BLaER1 treated with 17β-estradiol and CSF1 and Interleukin-3, amounts not matched to agents 10 nM and 100 nM (cell line): ENCODE data around the gene CEPT1.

ENCODE experiments used
- H3K27ac ChIP-seq, 11 experiments: shearing (Covaris generic); formaldehyde crosslinking; 2 replicates each; pipeline ENCODE4 v1.8.1; 2022
- H3K27me3 ChIP-seq, 11 experiments: shearing (Covaris generic); formaldehyde crosslinking; 2 replicates each; pipeline ENCODE4 v1.8.1; 2022
- H3K36me3 ChIP-seq, 11 experiments: shearing (Covaris generic); formaldehyde crosslinking; 2 replicates each; pipeline ENCODE4 v1.8.1; 2022
- H3K4me1 ChIP-seq, 10 experiments: shearing (Covaris generic); formaldehyde crosslinking; 2 replicates each; pipeline ENCODE4 v1.8.1; 2022
- H3K4me2 ChIP-seq, 11 experiments: shearing (Covaris generic); formaldehyde crosslinking; 2 replicates each; pipeline ENCODE4 v1.8.1; 2022
- H3K4me3 ChIP-seq, 10 experiments: shearing (Covaris generic); formaldehyde crosslinking; 2 replicates each; pipeline ENCODE4 v1.8.1; 2022
- H3K9ac ChIP-seq, 11 experiments: shearing (Covaris generic); formaldehyde crosslinking; 2 replicates each; pipeline ENCODE4 v1.8.1; 2022
- H3K9me3 ChIP-seq, 11 experiments: shearing (Covaris generic); formaldehyde crosslinking; replicated peaks in 1 of 11; 2 replicates each; pipeline ENCODE4 v1.8.1; 2022
- H4K20me1 ChIP-seq, 11 experiments: shearing (Covaris generic); formaldehyde crosslinking; 2 replicates each; pipeline ENCODE4 v1.8.1; 2022
- Cebpa-rat ChIP-seq, 11 experiments: shearing (Covaris generic); IDR thresholded peaks; 2 replicates each; pipeline ENCODE4 v1.8.1; 2022

The CEPT1 gene

DNA sequence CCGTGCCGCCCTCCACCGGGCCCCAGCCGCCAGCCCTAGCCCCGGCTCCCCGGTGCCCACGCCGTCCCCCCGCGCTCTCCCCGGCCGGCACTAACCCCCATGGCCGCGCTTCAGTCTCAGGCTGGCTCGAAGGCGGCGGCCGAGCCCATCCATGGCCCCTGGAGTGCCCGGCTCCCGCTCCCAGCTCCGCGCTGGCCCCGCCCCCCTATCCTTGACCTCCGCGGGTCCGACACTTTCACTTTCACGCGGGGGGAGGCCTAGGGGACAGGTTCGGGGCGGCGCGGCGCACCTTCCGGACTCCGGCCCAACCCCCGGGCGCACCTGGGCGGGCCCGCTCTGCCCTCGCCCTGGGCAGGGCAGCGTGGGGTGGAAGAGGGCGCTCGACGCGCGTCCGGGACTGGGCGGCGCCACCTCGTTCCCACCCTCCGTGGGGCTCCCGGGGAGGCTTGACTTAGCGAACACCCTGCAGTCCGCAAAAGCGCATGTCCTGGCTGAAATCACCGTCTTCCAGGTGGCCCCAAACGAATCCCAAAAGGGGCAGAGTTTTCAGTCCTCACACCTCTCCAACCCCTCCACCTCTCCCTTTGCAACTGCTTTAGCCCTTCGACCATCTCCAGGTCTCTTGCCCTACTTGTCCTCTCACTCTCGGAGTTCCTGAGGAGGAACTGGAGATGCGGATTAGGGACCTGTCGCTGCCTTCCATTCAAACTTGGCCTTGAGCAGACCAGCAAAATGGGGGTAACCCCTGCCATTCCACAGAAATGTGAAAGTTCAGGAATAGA, 64.4 kb downstream of the CEPT1 start:
- no peaks in the 10 kb centered on the region for H4K20me1 ChIP-seq
- H3K4me3 ChIP-seq, result peak overlapping the region; percentile 57 to 76 (median 65)
- no peaks in the 10 kb centered on the region for H3K36me3 ChIP-seq
- peaks cover 75 to 93% (median 81%) of the 10 kb centered on the region in 10 experiments for H3K4me1 ChIP-seq
- H3K27ac ChIP-seq, result peak overlapping the region; percentile 94 to 99 (median 98)
- no peaks in the 10 kb centered on the region for H3K9me3 ChIP-seq
- peak overlapping the region; percentile 86 to 94 (median 91) for H3K9ac ChIP-seq
- no peaks in the 10 kb centered on the region for H3K27me3 ChIP-seq
- no peak for TF ChIP-seq Cebpa-rat (IDR thresholded peaks at IDR 0.05)
- H3K4me2 ChIP-seq, result peak overlapping the region; percentile 80 to 99 (median 97)

GRCh38 chr1:111204983-111205713, 65.1 kb downstream of the CEPT1 start:
- H3K9me3 ChIP-seq, result no peaks in the 10 kb centered on the region
- no peaks in the 10 kb centered on the region for H4K20me1 ChIP-seq
- no peaks in the 10 kb centered on the region for H3K36me3 ChIP-seq
- H3K27me3 ChIP-seq, result no peaks in the 10 kb centered on the region
- H3K9ac ChIP-seq, result peak overlapping the region in 10 of 11 experiments; percentile 89 to 94 (median 91); a peak in 17 of 22 replicates
- TF ChIP-seq Cebpa-rat (IDR thresholded peaks at IDR 0.05), result no peak
- H3K4me3 ChIP-seq, result peak overlapping the region in 9 of 10 experiments; percentile 57 to 76 (median 65); a peak in 11 of 20 replicates
- peaks cover 67 to 86% (median 74%) of the 10 kb centered on the region in 10 experiments for H3K4me1 ChIP-seq
- peak overlapping the region; percentile 80 to 99 (median 97) for H3K4me2 ChIP-seq
- H3K27ac ChIP-seq, result peak overlapping the region; percentile 94 to 99 (median 98); a peak in 21 of 22 replicates

- H3K4me2 ChIP-seq, result peak overlapping the region; percentile 80 to 99 (median 97)
Measured at GRCh38 chr1:111205714-111206050, 65.7 kb downstream of the CEPT1 start.

GRCh38 chr1:111208921-111209320, 68.9 kb downstream of the CEPT1 start:
- H3K9ac ChIP-seq, result no peak overlapping the region
- no peak overlapping the region for H3K27ac ChIP-seq
- no peak for TF ChIP-seq Cebpa-rat (IDR thresholded peaks at IDR 0.05)
- peaks cover 0 to 14% (median 0%) of the 10 kb centered on the region in 11 experiments; a peak in 4 of 22 replicates for H3K9me3 ChIP-seq
- peak overlapping the region in 2 of 11 experiments; percentile 27 to 34; a peak in 4 of 22 replicates for H3K4me2 ChIP-seq
- no peak overlapping the region for H3K4me3 ChIP-seq
- H3K27me3 ChIP-seq, result no peaks in the 10 kb centered on the region
- H4K20me1 ChIP-seq, result no peaks in the 10 kb centered on the region
- no peaks in the 10 kb centered on the region for H3K36me3 ChIP-seq
- peaks cover 48 to 75% (median 57%) of the 10 kb centered on the region in 10 experiments for H3K4me1 ChIP-seq

More at GRCh38 chr1:111205714-111206050, 65.7 kb downstream of the CEPT1 start:
- H4K20me1 ChIP-seq, result no peaks in the 10 kb centered on the region
- no peak for TF ChIP-seq Cebpa-rat (IDR thresholded peaks at IDR 0.05)
- peaks cover 62 to 81% (median 68%) of the 10 kb centered on the region in 10 experiments for H3K4me1 ChIP-seq
- H3K36me3 ChIP-seq, result no peaks in the 10 kb centered on the region
- no peaks in the 10 kb centered on the region for H3K9me3 ChIP-seq
- H3K4me3 ChIP-seq, result no peak overlapping the region
- H3K27me3 ChIP-seq, result no peaks in the 10 kb centered on the region
- H3K9ac ChIP-seq, result peak overlapping the region in 1 of 11 experiments; percentile 89; a peak in 3 of 22 replicates
- peak overlapping the region in 10 of 11 experiments; percentile 94 to 99 (median 98); a peak in 19 of 22 replicates for H3K27ac ChIP-seq

DNA sequence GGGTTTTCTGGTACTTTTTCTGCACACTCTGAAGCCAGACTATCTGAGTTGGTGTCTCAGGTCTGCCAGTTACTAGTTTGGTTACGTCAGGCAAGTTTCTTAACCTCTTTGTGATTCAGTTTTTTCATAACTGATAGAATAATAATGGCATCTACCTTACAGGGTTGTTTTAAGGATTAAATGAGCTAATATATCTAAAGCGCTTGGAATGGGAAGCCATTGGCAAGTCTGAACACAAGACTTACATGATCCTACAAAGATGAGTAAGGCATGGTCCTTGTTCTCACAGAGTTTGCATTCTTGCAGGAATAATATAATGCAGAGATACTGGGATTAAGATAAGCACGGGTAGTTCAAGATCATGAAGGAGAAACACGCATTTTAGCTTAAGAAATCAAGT, 69.6 kb downstream of the CEPT1 start:
- Histone ChIP-seq H3K4me3 (no peak overlapping the region), H4K20me1 (no peaks in the 10 kb centered on the region), H3K9ac (no peak overlapping the region), H3K36me3 (no peaks in the 10 kb centered on the region), H3K4me1 (peaks cover 48 to 76% (median 58%) of the 10 kb centered on the region in 10 experiments), H3K27me3 (no peaks in the 10 kb centered on the region), H3K27ac (no peak overlapping the region), H3K9me3 (peaks cover 0 to 14% (median 0%) of the 10 kb centered on the region in 11 experiments; a peak in 4 of 22 replicates), H3K4me2 (no peak overlapping the region)
- no peak for TF ChIP-seq Cebpa-rat (IDR thresholded peaks at IDR 0.05)

DNA sequence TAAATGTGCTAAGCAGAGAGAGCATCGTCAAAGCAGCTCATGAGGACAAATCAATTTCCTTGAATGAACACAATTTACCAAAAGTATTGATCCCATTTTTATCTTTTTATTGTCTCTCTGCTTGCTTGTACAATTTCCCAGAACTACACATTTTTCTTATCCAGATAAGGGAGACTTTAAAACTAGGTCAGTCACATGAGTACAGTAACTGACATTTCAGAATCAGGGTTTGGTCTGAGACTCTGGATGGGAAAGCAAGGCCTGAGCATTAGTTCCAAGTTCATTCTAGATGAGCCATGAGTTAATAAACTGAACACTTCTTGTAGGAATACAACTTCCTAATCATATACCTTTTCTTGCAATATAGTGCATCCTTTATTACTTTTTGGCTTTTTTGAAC, 71.9 kb downstream of the CEPT1 start:
- Histone ChIP-seq H3K9me3 (peaks cover 0 to 14% (median 0%) of the 10 kb centered on the region in 11 experiments; a peak in 4 of 22 replicates), H3K9ac (no peak overlapping the region), H3K27me3 (no peaks in the 10 kb centered on the region), H4K20me1 (no peaks in the 10 kb centered on the region), H3K27ac (no peak overlapping the region), H3K36me3 (no peaks in the 10 kb centered on the region), H3K4me3 (no peak overlapping the region), H3K4me1 (peaks cover 48 to 76% (median 59%) of the 10 kb centered on the region in 10 experiments), H3K4me2 (peak overlapping the region in 2 of 11 experiments; percentile 84 to 89; a peak in 2 of 22 replicates)
- TF ChIP-seq Cebpa-rat (IDR thresholded peaks at IDR 0.05), result no peak

DNA sequence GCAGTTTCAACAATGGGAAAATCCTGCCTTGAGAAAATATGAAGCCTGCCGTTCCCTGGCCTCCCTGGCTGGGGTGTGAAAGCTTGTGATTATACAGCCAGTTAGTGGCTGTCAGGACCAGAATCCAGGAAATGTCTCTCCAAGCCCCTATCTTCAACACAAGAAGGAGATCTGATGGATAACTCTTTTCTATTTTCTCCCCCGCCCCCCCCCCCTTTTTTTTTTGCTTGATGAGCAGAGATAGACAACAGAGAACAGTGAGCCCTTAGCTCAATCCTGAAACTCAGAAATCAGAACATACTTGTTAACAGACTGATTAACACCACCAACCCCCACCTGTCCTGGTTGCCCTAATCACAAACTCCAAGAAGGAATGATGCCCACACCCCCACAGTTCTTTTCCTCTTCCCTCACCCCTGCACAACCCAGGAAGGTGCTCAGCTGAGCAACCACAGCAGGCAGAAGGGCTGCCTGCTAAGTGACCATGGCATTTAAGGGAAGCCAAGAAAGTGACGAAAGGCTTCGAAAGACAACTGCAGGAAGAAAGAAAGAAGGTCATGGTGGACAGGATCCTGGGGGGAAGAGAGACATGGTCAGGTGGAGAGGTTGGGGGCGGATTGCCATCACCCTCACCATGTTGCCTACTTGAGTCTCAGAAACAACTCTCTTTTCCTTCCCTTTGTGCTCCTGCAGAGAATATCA, 72.8 kb downstream of the CEPT1 start:
- H3K9ac ChIP-seq, result peak overlapping the region in 1 of 11 experiments; percentile 4; a peak in 2 of 22 replicates
- H3K9me3 ChIP-seq, result peaks cover 0 to 14% (median 0%) of the 10 kb centered on the region in 11 experiments; a peak in 4 of 22 replicates
- no peaks in the 10 kb centered on the region for H4K20me1 ChIP-seq
- H3K36me3 ChIP-seq, result no peaks in the 10 kb centered on the region
- no peak overlapping the region for H3K4me3 ChIP-seq
- H3K27ac ChIP-seq, result peak overlapping the region in 10 of 11 experiments; percentile 7 to 87 (median 82); a peak in 18 of 22 replicates
- H3K4me1 ChIP-seq, result peaks cover 54 to 76% (median 64%) of the 10 kb centered on the region in 10 experiments
- no peak for TF ChIP-seq Cebpa-rat (IDR thresholded peaks at IDR 0.05)
- H3K27me3 ChIP-seq, result no peaks in the 10 kb centered on the region
- H3K4me2 ChIP-seq, result peak overlapping the region; percentile 73 to 93 (median 82)

GRCh38 chr1:111213412-111213811, 73.4 kb downstream of the CEPT1 start:
- H4K20me1 ChIP-seq, result no peaks in the 10 kb centered on the region
- H3K36me3 ChIP-seq, result no peaks in the 10 kb centered on the region
- H3K27ac ChIP-seq, result peak overlapping the region in 9 of 11 experiments; percentile 80 to 87 (median 83); a peak in 18 of 22 replicates
- TF ChIP-seq Cebpa-rat (IDR thresholded peaks at IDR 0.05), result no peak
- peak overlapping the region; percentile 73 to 93 (median 82) for H3K4me2 ChIP-seq
- peaks cover 59 to 77% (median 63%) of the 10 kb centered on the region in 10 experiments for H3K4me1 ChIP-seq
- H3K4me3 ChIP-seq, result no peak overlapping the region
- peak overlapping the region in 5 of 11 experiments; percentile 69 to 76 (median 72); a peak in 4 of 22 replicates for H3K9ac ChIP-seq
- no peaks in the 10 kb centered on the region for H3K27me3 ChIP-seq
- peaks cover 0 to 14% (median 0%) of the 10 kb centered on the region in 11 experiments; a peak in 4 of 22 replicates for H3K9me3 ChIP-seq
